ENCODE data around the gene PRPS1.

GRCh38 chrX:107673933-107674479 lies 45.7 kb downstream of the PRPS1 start:
- TF ChIP-seq POLR2AphosphoS5 (IDR thresholded peaks at IDR 0.05; ENCODE audit: low read depth, low read length) (no peak), REST (IDR thresholded peaks at IDR 0.05; ENCODE audit: insufficient read depth in 1 of 2, low read depth in 2 of 2, low read length in 2 of 2) (no peak), TAF1 (IDR thresholded peaks at IDR 0.05; ENCODE audit: borderline replicate concordance, insufficient read depth, low read length) (no peak), SIN3A (IDR thresholded peaks at IDR 0.05; ENCODE audit: borderline replicate concordance, insufficient read depth, low read length) (no peak), FOXP2 (optimal IDR thresholded peaks at IDR 0.05; ENCODE audit: borderline replicate concordance, extremely low read depth, extremely low read length, insufficient read depth) (no peak)

Data from PFSK-1 (cell line).